Stimulated activated CD8-positive, alpha-beta memory T cell treated with anti-CD3 and anti-CD28 coated beads, Interleukin-15, amount 100 ng/mL, for 48 hours (primary cell): Measurements from ENCODE around the gene EPS15.

Experiments used
- DNase-seq, 2 donors: peaks; one replicate each; pipeline ENCODE4 v3.0.0-alpha.2; 2020; ENCODE audit warnings: low read depth in 2 of 2

EPS15 gene

DNA sequence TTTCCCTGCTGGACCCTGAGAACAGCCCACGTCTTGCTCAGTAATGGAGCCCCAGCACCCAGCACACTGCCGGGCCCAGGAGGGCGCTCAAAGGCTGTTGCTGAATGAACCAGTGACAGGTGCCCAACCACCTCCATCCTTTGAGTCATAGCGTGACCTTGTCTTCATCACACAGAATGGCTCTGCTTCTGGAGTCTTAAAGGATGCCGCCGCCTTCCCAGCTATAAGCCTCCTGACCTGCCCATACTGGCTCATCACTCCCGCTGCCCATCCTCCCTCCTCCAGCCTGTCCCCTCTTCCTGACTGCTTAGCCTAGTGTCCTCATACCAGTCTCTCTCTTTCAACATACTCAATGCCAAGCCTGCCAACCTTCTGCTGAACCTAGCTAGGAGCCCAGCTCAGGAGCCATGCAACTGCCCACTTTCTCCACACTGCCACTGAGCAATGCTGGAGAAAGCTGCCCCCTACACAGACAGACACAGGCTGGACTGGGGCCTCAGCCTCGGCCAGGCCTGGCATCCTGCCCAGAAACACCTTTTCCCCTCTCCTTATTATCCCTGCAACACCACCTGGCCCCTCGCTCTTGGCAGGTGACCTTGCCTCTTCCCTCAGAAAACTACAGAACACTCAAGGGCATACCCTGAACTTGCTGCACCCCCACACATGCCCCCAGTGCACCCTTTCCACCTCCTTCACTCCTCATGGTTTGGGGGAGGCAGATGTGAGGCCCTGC lies 202.8 kb downstream of the EPS15 start:
- DNase-seq, result no peak

- no peak for DNase-seq
Measured at GRCh38 chr1:51314974-51315373, 204.1 kb downstream of the EPS15 start.

- no peak for DNase-seq
Measured at GRCh38 chr1:51313961-51314777, 204.9 kb downstream of the EPS15 start.

DNA sequence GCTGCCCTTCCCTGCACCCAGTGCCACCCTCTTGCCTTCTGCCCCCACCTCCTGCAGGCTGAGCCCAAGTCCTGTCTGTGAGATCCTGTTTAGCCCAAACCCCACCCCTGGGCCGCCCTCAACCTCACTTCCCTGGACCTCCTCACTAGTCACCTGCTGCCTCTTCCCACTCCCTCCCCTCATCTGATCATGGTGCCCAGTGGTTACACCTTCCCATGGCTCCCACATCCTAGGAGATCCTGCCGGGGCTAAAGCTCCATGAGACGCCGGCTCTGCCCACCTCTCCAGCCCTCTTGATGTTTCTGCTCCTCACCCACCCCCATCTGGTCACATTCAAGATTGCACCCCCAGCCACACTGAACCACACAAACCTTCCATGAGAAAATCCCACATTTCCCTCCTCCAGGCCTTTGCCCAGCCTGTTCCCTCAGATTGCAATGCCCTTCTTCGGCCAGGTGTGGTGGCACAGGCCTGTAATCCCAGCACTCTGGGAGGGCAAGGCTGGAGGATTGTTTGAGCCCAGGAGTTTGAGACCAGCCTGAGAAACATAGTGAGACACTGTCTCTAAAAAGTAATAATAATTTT lies 205.7 kb downstream of the EPS15 start:
- DNase-seq, result no peak

GRCh38 chr1:51312718-51313117 lies 206.3 kb downstream of the EPS15 start:
- DNase-seq, result no peak

DNA sequence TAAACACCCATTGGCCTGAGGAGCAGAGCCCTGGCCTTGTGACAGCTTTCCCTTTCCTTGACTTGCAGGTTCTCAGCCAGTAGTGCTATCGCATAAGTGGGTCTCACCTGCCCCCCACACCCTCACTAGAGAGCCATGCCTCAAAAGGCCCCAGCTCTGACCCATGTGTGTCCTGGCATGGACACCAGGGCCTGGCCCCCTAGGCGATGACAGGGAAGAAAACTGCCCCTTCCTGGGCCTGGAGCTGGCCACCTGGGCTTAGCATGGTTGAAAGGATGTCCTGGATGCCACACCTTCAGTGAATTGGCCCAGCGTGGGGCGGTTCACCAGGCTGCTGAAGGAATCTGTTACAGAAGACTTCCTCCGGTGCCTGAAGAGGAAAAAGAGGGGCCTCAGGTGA lies 207.2 kb downstream of the EPS15 start:
- DNase-seq, result no peak

- no peak for DNase-seq
Measured at GRCh38 chr1:51310871-51311613, 208.0 kb downstream of the EPS15 start.

GRCh38 chr1:51309291-51309690 lies 209.8 kb downstream of the EPS15 start:
- no peak for DNase-seq

- no peak for DNase-seq
Measured at GRCh38 chr1:51308636-51309035, 210.4 kb downstream of the EPS15 start.

GRCh38 chr1:51306950-51307349 lies 212.1 kb downstream of the EPS15 start:
- no peak for DNase-seq

DNA sequence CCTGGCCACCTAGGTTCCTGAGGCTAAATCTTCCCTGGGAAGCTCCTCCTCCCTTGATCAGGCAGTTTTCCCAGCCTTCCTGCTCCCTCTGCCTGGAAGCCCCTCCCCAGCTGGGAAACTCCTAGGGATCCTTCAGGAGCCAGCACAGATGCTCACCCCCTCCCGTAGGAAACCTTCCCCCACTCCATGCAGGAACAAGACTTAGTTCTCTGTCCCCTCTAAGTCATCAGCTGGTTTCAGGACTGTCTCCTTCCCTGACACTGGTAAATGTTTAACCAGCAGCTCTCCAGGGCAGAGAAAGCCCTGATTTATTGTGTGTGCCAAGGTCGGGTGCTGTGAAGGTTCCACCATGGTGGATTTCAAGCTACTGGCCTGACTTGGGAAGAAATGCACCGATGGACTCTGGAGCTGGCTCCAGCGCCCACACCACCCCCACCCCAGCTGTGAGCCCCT lies 213.7 kb downstream of the EPS15 start:
- no peak for DNase-seq

DNA sequence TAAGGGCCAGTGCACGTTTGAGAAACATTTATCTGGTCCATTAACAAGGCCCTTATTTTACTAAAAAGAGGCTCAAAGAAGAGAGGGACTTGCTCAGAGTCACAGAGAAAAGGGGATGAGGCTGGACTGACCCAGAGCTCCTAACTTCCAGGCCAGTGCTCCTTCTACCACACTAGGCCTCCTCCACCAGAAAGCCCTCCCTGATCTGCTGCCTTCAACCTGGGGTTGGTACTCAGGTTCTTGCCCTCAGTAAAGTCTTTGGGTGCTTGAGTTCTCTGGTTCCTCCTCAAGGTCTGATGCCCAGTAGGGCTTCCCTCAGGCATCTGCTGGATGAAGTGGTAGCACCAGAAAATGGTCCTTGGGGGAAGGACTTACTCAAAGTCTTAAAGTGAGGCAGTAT lies 214.7 kb downstream of the EPS15 start:
- DNase-seq, result no peak
